MM.1S (cell line): Measurements from ENCODE around the gene NPSR1.
"Not testable (repeated sequence)": the region's sequence is repeated elsewhere in the genome, so short reads cannot be mapped to it uniquely, and the experiment has no call there.

Source experiments
- DNase-seq: peaks from one replicate; pipeline ENCODE4 v3.0.0-alpha.2; 2015
- H2AFZ ChIP-seq: fragments of 300-600 bp; sonication (generic); 2 replicates; pipeline ENCODE4 v1.6.0; 2016; ENCODE audit warnings: antibody characterized with exemption, low read length
- H3F3A ChIP-seq: fragments of 300-600 bp; sonication (generic); 2 replicates; pipeline ENCODE4 v1.6.1; 2016; ENCODE audit warnings: mild to moderate bottlenecking, antibody characterized with exemption, low read length, moderate library complexity, mixed read lengths; ENCODE audit not compliant: insufficient read depth
- H3K27ac ChIP-seq: fragments of 300-600 bp; sonication (generic); 2 replicates; pipeline ENCODE4 v1.5.1; 2016; ENCODE audit warnings: mild to moderate bottlenecking, low read length
- H3K27me3 ChIP-seq: fragments of 300-600 bp; sonication (generic); replicated peaks from 2 replicates; pipeline ENCODE4 v1.6.0; 2016; ENCODE audit warnings: low read length; ENCODE audit not compliant: insufficient read depth
- H3K36me3 ChIP-seq: fragments of 300-600 bp; sonication (generic); replicated peaks from 2 replicates; pipeline ENCODE4 v1.6.1; 2016; ENCODE audit warnings: mild to moderate bottlenecking, low read length, mixed read lengths; ENCODE audit not compliant: insufficient read depth
- H3K4me1 ChIP-seq: fragments of 300-600 bp; sonication (generic); 2 replicates; pipeline ENCODE4 v1.6.1; 2016; ENCODE audit warnings: low read length, mixed read lengths
- H3K4me2 ChIP-seq: fragments of 300-600 bp; sonication (generic); 2 replicates; pipeline ENCODE4 v1.6.0; 2016; ENCODE audit warnings: low read depth, low read length
- H3K4me3 ChIP-seq: fragments of 300-600 bp; sonication (generic); 2 replicates; pipeline ENCODE4 v1.5.1; 2016; ENCODE audit warnings: low read length, mixed read lengths
- H3K79me2 ChIP-seq: fragments of 300-600 bp; sonication (generic); 2 replicates; pipeline ENCODE4 v1.6.1; 2016; ENCODE audit warnings: mixed run types, low read length, mixed read lengths
- H3K9ac ChIP-seq: fragments of 300-600 bp; sonication (generic); 2 replicates; pipeline ENCODE4 v1.6.1; 2016; ENCODE audit warnings: low read length, mixed read lengths
- H3K9me2 ChIP-seq: fragments of 300-600 bp; sonication (generic); replicated peaks from 2 replicates; pipeline ENCODE4 v1.6.1; 2016; ENCODE audit warnings: mild to moderate bottlenecking, low read length, mixed read lengths; ENCODE audit not compliant: insufficient read depth
- H3K9me3 ChIP-seq: fragments of 300-600 bp; sonication (generic); replicated peaks from 2 replicates; pipeline ENCODE4 v1.6.1; 2016; ENCODE audit warnings: mild to moderate bottlenecking, low read length, mixed read lengths; ENCODE audit not compliant: insufficient read depth
- H4K20me1 ChIP-seq: fragments of 300-600 bp; sonication (generic); 2 replicates; pipeline ENCODE4 v1.6.1; 2016; ENCODE audit warnings: mild to moderate bottlenecking, low read length, moderate library complexity, mixed read lengths; ENCODE audit not compliant: insufficient read depth
- EZH2 ChIP-seq: fragments of 300-600 bp; sonication (generic); optimal IDR thresholded peaks from 2 replicates; pipeline ENCODE3; 2017; ENCODE audit warnings: low read depth, mild to moderate bottlenecking, antibody characterized with exemption, low read length, mixed read lengths
- EZH2phosphoT487 ChIP-seq: fragments of 300-600 bp; sonication (generic); IDR thresholded peaks from 2 replicates; pipeline ENCODE4 v1.6.1; 2018; ENCODE audit warnings: antibody characterized with exemption, low read length
- TF ChIP-seq, protein P1 (sequence below): fragments of 300-600 bp; sonication (generic); IDR thresholded peaks from 2 replicates; pipeline ENCODE4 v1.5.1; 2016; ENCODE audit warnings: antibody characterized with exemption, low read length, mixed read lengths

NPSR1 gene

DNA sequence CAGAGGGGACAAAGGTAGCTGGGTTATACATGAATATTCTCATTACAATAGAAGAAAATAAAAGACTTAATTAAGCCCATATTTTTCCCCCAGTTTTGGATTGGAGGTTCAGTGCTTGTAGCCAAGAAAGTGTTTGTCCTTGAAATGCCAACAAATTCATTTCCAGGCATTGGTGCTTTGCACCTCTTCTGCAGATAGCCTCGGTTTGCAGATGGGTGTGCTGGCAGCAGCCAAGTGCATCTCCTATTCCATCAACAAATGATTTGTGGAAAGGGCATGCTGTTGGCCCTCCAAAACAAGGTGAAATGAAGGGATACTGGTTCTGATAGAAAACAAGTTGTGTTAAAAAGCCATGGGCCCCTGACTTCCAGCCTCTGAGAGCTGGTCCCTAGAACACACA lies 192.0 kb downstream of the NPSR1 start:
- no peak for DNase-seq
- H3K79me2 ChIP-seq = no peaks in the 10 kb centered on the region
- H3K9me3 ChIP-seq = no peaks in the 10 kb centered on the region
- no peaks in the 10 kb centered on the region for H3K36me3 ChIP-seq
- no peak overlapping the region for H3K27ac ChIP-seq
- no peaks in the 10 kb centered on the region for H3K4me1 ChIP-seq
- H2AFZ ChIP-seq = no peak overlapping the region
- no peak overlapping the region for H3K4me3 ChIP-seq
- H4K20me1 ChIP-seq = no peaks in the 10 kb centered on the region
- no peaks in the 10 kb centered on the region for H3K9me2 ChIP-seq
- H3F3A ChIP-seq = no peaks in the 10 kb centered on the region
- TF ChIP-seq EZH2 (no peak), EZH2phosphoT487 (no peak)
- TF ChIP-seq, protein P1, sequence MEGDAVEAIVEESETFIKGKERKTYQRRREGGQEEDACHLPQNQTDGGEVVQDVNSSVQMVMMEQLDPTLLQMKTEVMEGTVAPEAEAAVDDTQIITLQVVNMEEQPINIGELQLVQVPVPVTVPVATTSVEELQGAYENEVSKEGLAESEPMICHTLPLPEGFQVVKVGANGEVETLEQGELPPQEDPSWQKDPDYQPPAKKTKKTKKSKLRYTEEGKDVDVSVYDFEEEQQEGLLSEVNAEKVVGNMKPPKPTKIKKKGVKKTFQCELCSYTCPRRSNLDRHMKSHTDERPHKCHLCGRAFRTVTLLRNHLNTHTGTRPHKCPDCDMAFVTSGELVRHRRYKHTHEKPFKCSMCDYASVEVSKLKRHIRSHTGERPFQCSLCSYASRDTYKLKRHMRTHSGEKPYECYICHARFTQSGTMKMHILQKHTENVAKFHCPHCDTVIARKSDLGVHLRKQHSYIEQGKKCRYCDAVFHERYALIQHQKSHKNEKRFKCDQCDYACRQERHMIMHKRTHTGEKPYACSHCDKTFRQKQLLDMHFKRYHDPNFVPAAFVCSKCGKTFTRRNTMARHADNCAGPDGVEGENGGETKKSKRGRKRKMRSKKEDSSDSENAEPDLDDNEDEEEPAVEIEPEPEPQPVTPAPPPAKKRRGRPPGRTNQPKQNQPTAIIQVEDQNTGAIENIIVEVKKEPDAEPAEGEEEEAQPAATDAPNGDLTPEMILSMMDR = no peak
- no peak overlapping the region for H3K9ac ChIP-seq
- H3K27me3 ChIP-seq = no peaks in the 10 kb centered on the region
- H3K4me2 ChIP-seq = no peak overlapping the region

- Histone ChIP-seq H3K79me2 (no peaks in the 10 kb centered on the region), H3K9me3 (no peaks in the 10 kb centered on the region), H3F3A (no peaks in the 10 kb centered on the region), H3K27ac (no peak overlapping the region), H4K20me1 (no peaks in the 10 kb centered on the region), H3K9ac (no peak overlapping the region), H3K27me3 (no peaks in the 10 kb centered on the region), H3K36me3 (no peaks in the 10 kb centered on the region), H2AFZ (no peak overlapping the region), H3K4me2 (no peak overlapping the region), H3K4me1 (no peaks in the 10 kb centered on the region), H3K4me3 (no peak overlapping the region), H3K9me2 (no peaks in the 10 kb centered on the region)
- TF ChIP-seq, protein P1 = no peak
- TF ChIP-seq EZH2phosphoT487 = no peak
- DNase-seq = no peak
Observed at GRCh38 chr7:34850681-34851080, 192.7 kb downstream of the NPSR1 start.

GRCh38 chr7:34851431-34851830 lies 193.4 kb downstream of the NPSR1 start:
- TF ChIP-seq, protein P1 = no peak
- no peak for DNase-seq
- no peaks in the 10 kb centered on the region for H4K20me1 ChIP-seq
- no peak overlapping the region for H3K4me3 ChIP-seq
- H3F3A ChIP-seq = no peaks in the 10 kb centered on the region
- H3K36me3 ChIP-seq = no peaks in the 10 kb centered on the region
- H3K4me2 ChIP-seq = no peak overlapping the region
- no peak overlapping the region for H2AFZ ChIP-seq
- no peaks in the 10 kb centered on the region for H3K9me3 ChIP-seq
- H3K4me1 ChIP-seq = no peaks in the 10 kb centered on the region
- H3K9ac ChIP-seq = no peak overlapping the region
- H3K79me2 ChIP-seq = no peaks in the 10 kb centered on the region
- no peaks in the 10 kb centered on the region for H3K9me2 ChIP-seq
- no peaks in the 10 kb centered on the region for H3K27me3 ChIP-seq
- H3K27ac ChIP-seq = no peak overlapping the region

- H3K36me3 ChIP-seq, H3K27me3 ChIP-seq, H3F3A ChIP-seq, H3K4me3 ChIP-seq, H3K9ac ChIP-seq, H3K79me2 ChIP-seq, H4K20me1 ChIP-seq, H3K9me2 ChIP-seq, H3K9me3 ChIP-seq, H3K4me1 ChIP-seq, DNase-seq, H3K4me2 ChIP-seq, H2AFZ ChIP-seq, H3K27ac ChIP-seq: not testable (repeated sequence)
Observed at GRCh38 chr7:34858444-34858843, 200.4 kb downstream of the NPSR1 start.

DNA sequence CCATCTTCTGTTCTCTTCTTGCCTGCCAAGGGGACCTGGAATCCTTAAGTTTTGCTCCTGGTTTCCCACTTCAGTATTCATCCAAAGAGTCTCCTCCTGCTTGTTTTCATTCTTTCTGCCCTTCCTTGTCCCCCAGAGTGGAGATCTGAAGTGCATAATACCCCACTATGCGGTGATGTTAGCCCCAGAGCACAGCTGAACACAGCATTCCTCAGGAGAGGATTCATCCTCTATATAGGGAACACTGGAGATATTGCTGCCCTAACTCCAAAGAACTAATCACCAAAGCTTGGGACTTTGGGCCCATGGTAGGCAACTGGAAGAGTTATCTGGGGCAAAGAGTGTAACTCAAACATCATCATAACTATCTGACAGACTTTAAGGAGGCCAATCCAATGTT lies 201.3 kb downstream of the NPSR1 start:
- H3K9ac ChIP-seq, H3K36me3 ChIP-seq, H3K4me2 ChIP-seq, H3F3A ChIP-seq, H3K27me3 ChIP-seq, H4K20me1 ChIP-seq, H3K9me2 ChIP-seq, H2AFZ ChIP-seq, H3K27ac ChIP-seq, H3K9me3 ChIP-seq, H3K4me3 ChIP-seq, H3K4me1 ChIP-seq, H3K79me2 ChIP-seq, DNase-seq: not testable (repeated sequence)

DNA sequence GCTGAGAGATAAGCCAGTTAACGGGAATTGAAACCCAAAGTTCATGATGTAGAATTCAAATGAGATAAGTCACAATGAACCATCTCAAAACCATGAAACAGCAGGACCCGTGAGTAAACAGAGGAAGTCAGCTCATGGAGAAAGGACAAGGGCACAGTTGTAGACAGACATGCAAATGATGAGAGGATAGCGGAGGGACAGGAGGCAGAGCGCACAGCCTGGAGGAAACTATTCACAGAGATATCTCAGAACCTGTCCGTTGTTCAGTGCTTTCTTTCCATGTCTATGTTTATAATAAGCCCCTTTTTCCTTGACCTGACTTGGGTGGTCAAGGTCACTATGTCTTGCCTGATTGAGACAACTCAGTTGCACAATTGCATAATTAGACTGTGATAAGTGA lies 208.2 kb downstream of the NPSR1 start:
- not testable (repeated sequence) for H3K9ac ChIP-seq, H3K9me2 ChIP-seq, H4K20me1 ChIP-seq, H3K4me1 ChIP-seq, H3K4me2 ChIP-seq, DNase-seq, H3K27ac ChIP-seq, H3K4me3 ChIP-seq, H2AFZ ChIP-seq, H3K27me3 ChIP-seq, H3F3A ChIP-seq, H3K36me3 ChIP-seq, H3K9me3 ChIP-seq, H3K79me2 ChIP-seq
